Stimulated activated naive CD8-positive, alpha-beta T cell treated with anti-CD3 and anti-CD28 coated beads, Interleukin-15, Interleukin-2, amounts not matched to agents 100 ng/mL and 50 ng/mL, for 24 hours (primary cell): ENCODE results near the gene CEP72.

Source experiments
- H3K27ac Mint-ChIP-seq: one replicate; pipeline ENCODE4 v1.8.0; 2021; ENCODE audit warnings: mild to moderate bottlenecking, mixed read lengths
- H3K27me3 Mint-ChIP-seq: one replicate; pipeline ENCODE4 v1.8.0; 2021; ENCODE audit warnings: mixed read lengths
- H3K36me3 Mint-ChIP-seq: one replicate; pipeline ENCODE4 v1.8.0; 2021; ENCODE audit warnings: low read depth, mixed read lengths
- H3K4me1 Mint-ChIP-seq: one replicate; pipeline ENCODE4 v1.8.0; 2021; ENCODE audit warnings: low read depth, mixed read lengths
- H3K4me3 Mint-ChIP-seq: one replicate; pipeline ENCODE4 v1.8.0; 2021; ENCODE audit warnings: mild to moderate bottlenecking, mixed read lengths
- H3K9me3 Mint-ChIP-seq: one replicate; pipeline ENCODE4 v1.8.0; 2021; ENCODE audit warnings: mixed read lengths

CEP72 gene

GRCh38 chr5:668283-668995 is 56.3 kb downstream of the CEP72 start:
- Mint-ChIP-seq H3K27ac (no peak overlapping the region), H3K27me3 (no peaks in the 10 kb centered on the region), H3K9me3 (no peaks in the 10 kb centered on the region), H3K4me3 (no peak overlapping the region), H3K4me1 (peaks cover 12% of the 10 kb centered on the region), H3K36me3 (peaks cover 6% of the 10 kb centered on the region)

GRCh38 chr5:669111-669841 is 57.1 kb downstream of the CEP72 start:
- H3K36me3 Mint-ChIP-seq: peaks cover 6% of the 10 kb centered on the region
- no peak overlapping the region for H3K27ac Mint-ChIP-seq
- H3K4me1 Mint-ChIP-seq: peaks cover 12% of the 10 kb centered on the region
- H3K27me3 Mint-ChIP-seq: no peaks in the 10 kb centered on the region
- no peak overlapping the region for H3K4me3 Mint-ChIP-seq
- H3K9me3 Mint-ChIP-seq: no peaks in the 10 kb centered on the region

GRCh38 chr5:669842-670395 is 57.8 kb downstream of the CEP72 start:
- no peak overlapping the region for H3K4me3 Mint-ChIP-seq
- H3K27me3 Mint-ChIP-seq: no peaks in the 10 kb centered on the region
- peaks cover 6% of the 10 kb centered on the region for H3K36me3 Mint-ChIP-seq
- H3K27ac Mint-ChIP-seq: no peak overlapping the region
- peaks cover 12% of the 10 kb centered on the region for H3K4me1 Mint-ChIP-seq
- H3K9me3 Mint-ChIP-seq: no peaks in the 10 kb centered on the region

GRCh38 chr5:670396-671270 is 58.5 kb downstream of the CEP72 start:
- Mint-ChIP-seq H3K4me1 (peaks cover 12% of the 10 kb centered on the region), H3K36me3 (peaks cover 6% of the 10 kb centered on the region), H3K9me3 (no peaks in the 10 kb centered on the region), H3K27ac (no peak overlapping the region), H3K4me3 (no peak overlapping the region), H3K27me3 (no peaks in the 10 kb centered on the region)

GRCh38 chr5:671459-672328 is 59.6 kb downstream of the CEP72 start:
- H3K9me3 Mint-ChIP-seq: no peaks in the 10 kb centered on the region
- H3K4me1 Mint-ChIP-seq: peaks cover 12% of the 10 kb centered on the region
- no peaks in the 10 kb centered on the region for H3K27me3 Mint-ChIP-seq
- H3K27ac Mint-ChIP-seq: no peak overlapping the region
- peaks cover 6% of the 10 kb centered on the region for H3K36me3 Mint-ChIP-seq
- H3K4me3 Mint-ChIP-seq: no peak overlapping the region

- Mint-ChIP-seq H3K27me3 (no peaks in the 10 kb centered on the region), H3K9me3 (no peaks in the 10 kb centered on the region), H3K4me3 (peak overlapping the region; percentile 32), H3K4me1 (peaks cover 12% of the 10 kb centered on the region), H3K36me3 (peaks cover 2% of the 10 kb centered on the region), H3K27ac (peak overlapping the region; percentile 52)
Observed at GRCh38 chr5:672329-673160, 60.4 kb downstream of the CEP72 start.

- H3K4me3 Mint-ChIP-seq: peak overlapping the region; percentile 32
- H3K36me3 Mint-ChIP-seq: no peaks in the 10 kb centered on the region
- H3K27me3 Mint-ChIP-seq: no peaks in the 10 kb centered on the region
- peak overlapping the region; percentile 52 for H3K27ac Mint-ChIP-seq
- H3K4me1 Mint-ChIP-seq: peaks cover 12% of the 10 kb centered on the region
- H3K9me3 Mint-ChIP-seq: no peaks in the 10 kb centered on the region
Observed at GRCh38 chr5:673161-673830, 61.2 kb downstream of the CEP72 start.

GRCh38 chr5:673831-674629 is 61.9 kb downstream of the CEP72 start:
- H3K27me3 Mint-ChIP-seq: no peaks in the 10 kb centered on the region
- H3K4me3 Mint-ChIP-seq: no peak overlapping the region
- H3K36me3 Mint-ChIP-seq: no peaks in the 10 kb centered on the region
- no peak overlapping the region for H3K27ac Mint-ChIP-seq
- peaks cover 12% of the 10 kb centered on the region for H3K4me1 Mint-ChIP-seq
- no peaks in the 10 kb centered on the region for H3K9me3 Mint-ChIP-seq

GRCh38 chr5:674630-675011 is 62.5 kb downstream of the CEP72 start:
- Mint-ChIP-seq H3K4me3 (no peak overlapping the region), H3K9me3 (no peaks in the 10 kb centered on the region), H3K4me1 (peaks cover 12% of the 10 kb centered on the region), H3K27me3 (no peaks in the 10 kb centered on the region), H3K36me3 (no peaks in the 10 kb centered on the region), H3K27ac (no peak overlapping the region)

- Mint-ChIP-seq H3K36me3 (no peaks in the 10 kb centered on the region), H3K27ac (no peak overlapping the region), H3K4me1 (peaks cover 12% of the 10 kb centered on the region), H3K4me3 (no peak overlapping the region), H3K27me3 (no peaks in the 10 kb centered on the region), H3K9me3 (no peaks in the 10 kb centered on the region)
Observed at GRCh38 chr5:675111-675870, 63.2 kb downstream of the CEP72 start.

- Mint-ChIP-seq H3K36me3 (no peaks in the 10 kb centered on the region), H3K4me1 (peaks cover 12% of the 10 kb centered on the region), H3K27me3 (no peaks in the 10 kb centered on the region), H3K9me3 (no peaks in the 10 kb centered on the region), H3K4me3 (no peak overlapping the region), H3K27ac (no peak overlapping the region)
Observed at GRCh38 chr5:675871-676698, 63.9 kb downstream of the CEP72 start.
